Liver (tissue), 9 donors: ENCODE results near the gene SMCO1. TPM values are rescaled to one million over a fixed set of nuclear protein-coding genes. Genes with fewer than 3 reads are reported as not detected.
A peak's percentile ranks its signal among the peaks of the same experiment; 100 is the strongest.

Source experiments
- DNase-seq: peaks from one replicate; pipeline ENCODE4 v3.0.0-alpha.2; 2017; ENCODE audit warnings: low spot score
- H3K27ac ChIP-seq, 2 donors: one replicate each; pipeline ENCODE4 v1.7.0; 2013; ENCODE audit warnings: inconsistent platforms in 2 of 2, low read length in 2 of 2, control low read depth in 1 of 2, low read depth in 1 of 2, mild to moderate bottlenecking in 1 of 2
- H3K27me3 ChIP-seq, 4 donors: one replicate each; pipeline versions ENCODE4 v1.6.1 to v1.7.0; 2013; ENCODE audit warnings: low read length in 3 of 4, inconsistent platforms in 1 of 4, mild to moderate bottlenecking in 1 of 4, moderate library complexity in 1 of 4; ENCODE audit not compliant: control insufficient read depth in 4 of 4, insufficient read depth in 4 of 4
- H3K36me3 ChIP-seq, 4 donors: one replicate each; pipeline versions ENCODE4 v1.6.1 to v1.7.0; 2013; ENCODE audit warnings: low read length in 3 of 4, mild to moderate bottlenecking in 3 of 4, low read depth in 1 of 4, moderate library complexity in 1 of 4; ENCODE audit not compliant: control insufficient read depth in 4 of 4, insufficient read depth in 3 of 4
- H3K4me1 ChIP-seq, 4 donors: one replicate each; pipeline versions ENCODE4 v1.6.1 to v1.7.0; 2013; ENCODE audit warnings: low read length in 3 of 4, mild to moderate bottlenecking in 3 of 4, moderate library complexity in 1 of 4; ENCODE audit not compliant: control insufficient read depth in 4 of 4, insufficient read depth in 4 of 4
- H3K4me3 ChIP-seq, 3 donors: one replicate each; pipeline versions ENCODE4 v1.6.1 to v1.7.0; 2013; ENCODE audit warnings: low read length in 3 of 3, control low read depth in 1 of 3, low read depth in 1 of 3, mild to moderate bottlenecking in 1 of 3
- H3K9ac ChIP-seq, 2 donors: one replicate each; pipeline ENCODE4 v1.7.0; 2013; ENCODE audit warnings: low read length in 2 of 2, mild to moderate bottlenecking in 2 of 2, moderate library complexity in 2 of 2, control low read depth in 1 of 2, low read depth in 1 of 2
- H3K9me3 ChIP-seq, 4 donors: one replicate each; pipeline versions ENCODE4 v1.6.1 to v1.7.0; 2013; ENCODE audit warnings: low read length in 3 of 4; ENCODE audit not compliant: control insufficient read depth in 4 of 4
- ATF3 ChIP-seq: IDR thresholded peaks from 2 replicates; pipeline ENCODE4 v1.6.1; 2016; ENCODE audit warnings: antibody characterized with exemption
- EGR1 ChIP-seq, 2 donors: IDR thresholded peaks; 2 replicates each; pipeline ENCODE4 v1.6.1; 2016 to 2018; ENCODE audit warnings: antibody characterized with exemption in 2 of 2, low read depth in 2 of 2
- FOXA1 ChIP-seq: IDR thresholded peaks from 2 replicates; pipeline ENCODE4 v1.6.1; 2016; ENCODE audit warnings: antibody characterized with exemption
- FOXA2 ChIP-seq: IDR thresholded peaks from 2 replicates; pipeline ENCODE4 v1.6.1; 2016; ENCODE audit warnings: antibody characterized with exemption
- GABPA ChIP-seq, 2 donors: IDR thresholded peaks in 1 of 2; conservative IDR thresholded peaks in 1 of 2; 2 replicates each; pipeline ENCODE4 v1.6.1; 2016; ENCODE audit warnings: antibody characterized with exemption in 2 of 2, mild to moderate bottlenecking in 1 of 2, moderate library complexity in 1 of 2
- HNF4A ChIP-seq, 2 donors: conservative IDR thresholded peaks; 2 replicates each; pipeline ENCODE4 v1.6.1; 2016; ENCODE audit warnings: antibody characterized with exemption in 2 of 2, mild to moderate bottlenecking in 2 of 2
- HNF4G ChIP-seq: IDR thresholded peaks from 2 replicates; pipeline ENCODE4 v1.6.1; 2016; ENCODE audit warnings: antibody characterized with exemption
- JUND ChIP-seq, 2 donors: IDR thresholded peaks; 2 replicates each; pipeline ENCODE4 v1.6.1; 2016; ENCODE audit warnings: antibody characterized with exemption in 2 of 2
- NR2F2 ChIP-seq: IDR thresholded peaks from 2 replicates; pipeline ENCODE4 v1.6.1; 2016; ENCODE audit warnings: antibody characterized with exemption
- RAD21 ChIP-seq, 2 donors: IDR thresholded peaks; 2 replicates each; pipeline ENCODE4 v1.6.1; 2016; ENCODE audit warnings: antibody characterized with exemption in 2 of 2, mild to moderate bottlenecking in 2 of 2
- RXRA ChIP-seq, 2 donors: IDR thresholded peaks; 2 replicates each; pipeline ENCODE4 v1.6.1; 2017 to 2018; ENCODE audit warnings: antibody characterized with exemption in 2 of 2, mild to moderate bottlenecking in 1 of 2
- SP1 ChIP-seq: IDR thresholded peaks from 2 replicates; pipeline ENCODE4 v1.6.1; 2018; ENCODE audit warnings: antibody characterized with exemption, mild to moderate bottlenecking
- TAF1 ChIP-seq: conservative IDR thresholded peaks from 2 replicates; pipeline ENCODE4 v1.6.1; 2016; ENCODE audit warnings: antibody characterized with exemption, mild to moderate bottlenecking
- YY1 ChIP-seq: IDR thresholded peaks from 2 replicates; pipeline ENCODE4 v1.6.1; 2016; ENCODE audit warnings: antibody characterized with exemption, mild to moderate bottlenecking
- WGBS: extraction: QIAGEN DNeasy Blood & Tissue Kit; methylation state at CpG from one replicate; pipeline ENCODE4 v1.1.7; 2013; 5-methylcytosine and 5-hydroxymethylcytosine counted together
- polyA plus RNA-seq, 2 donors: library from polyadenylated mRNA; stranded (reverse) in 1 of 2; unstranded in 1 of 2; fragments of 200-250 nt in 1 of 2; fragments of >200 nt in 1 of 2; fragmentation: Nextera tagmentation in 1 of 2; extraction: Ambion mirVana in 1 of 2; gene quantifications; one replicate each; pipeline versions ENCODE4 v1.2.1 to v1.2.3, GENCODE V29; 2013 to 2015
- total RNA-seq, 2 donors: library from RNA; depleted of rRNA; stranded (reverse); fragments of >200 nt; gene quantifications; one replicate each; pipeline ENCODE4 v1.2.3, GENCODE V29; 2014
- TF ChIP-seq, protein P1 (sequence below): IDR thresholded peaks from 2 replicates; pipeline ENCODE4 v1.6.1; 2016; ENCODE audit warnings: antibody characterized with exemption
- TF ChIP-seq, protein P2 (sequence below): IDR thresholded peaks from 2 replicates; pipeline ENCODE4 v1.6.1; 2016; ENCODE audit warnings: antibody characterized with exemption
- TF ChIP-seq, protein P3 (sequence below): fragments of 150-350 bp; IDR thresholded peaks from 2 replicates; pipeline ENCODE4 v1.5.1; 2017; ENCODE audit warnings: improper control_type of control experiment, low read depth, low read length; ENCODE audit not compliant: missing input control
- TF ChIP-seq, protein P4 (sequence below): IDR thresholded peaks from 2 replicates; pipeline ENCODE4 v1.6.1; 2016; ENCODE audit warnings: antibody characterized with exemption, mild to moderate bottlenecking
- donor health status: healthy.
- donor health status: healthy.
- donor health status: healthy.
- donor health status: healthy.
- donor health status: healthy.

SMCO1 gene
- total and polyA plus RNA-seq, 4 donors: 0.05 TPM; not detected in 3

GRCh38 chr3:196489747-196490146 lies 25.4 kb downstream of the SMCO1 start:
- peaks cover 5 to 19% (median 12%) of the 10 kb centered on the region in 4 donors for H3K36me3 ChIP-seq
- 43% methylated on average over 10 of the region's 10 CpGs for WGBS
- H3K9ac ChIP-seq: no peak overlapping the region
- TF ChIP-seq RAD21 (IDR thresholded peaks at IDR 0.05): peak; percentile 36 to 52
- TF ChIP-seq, protein P1, sequence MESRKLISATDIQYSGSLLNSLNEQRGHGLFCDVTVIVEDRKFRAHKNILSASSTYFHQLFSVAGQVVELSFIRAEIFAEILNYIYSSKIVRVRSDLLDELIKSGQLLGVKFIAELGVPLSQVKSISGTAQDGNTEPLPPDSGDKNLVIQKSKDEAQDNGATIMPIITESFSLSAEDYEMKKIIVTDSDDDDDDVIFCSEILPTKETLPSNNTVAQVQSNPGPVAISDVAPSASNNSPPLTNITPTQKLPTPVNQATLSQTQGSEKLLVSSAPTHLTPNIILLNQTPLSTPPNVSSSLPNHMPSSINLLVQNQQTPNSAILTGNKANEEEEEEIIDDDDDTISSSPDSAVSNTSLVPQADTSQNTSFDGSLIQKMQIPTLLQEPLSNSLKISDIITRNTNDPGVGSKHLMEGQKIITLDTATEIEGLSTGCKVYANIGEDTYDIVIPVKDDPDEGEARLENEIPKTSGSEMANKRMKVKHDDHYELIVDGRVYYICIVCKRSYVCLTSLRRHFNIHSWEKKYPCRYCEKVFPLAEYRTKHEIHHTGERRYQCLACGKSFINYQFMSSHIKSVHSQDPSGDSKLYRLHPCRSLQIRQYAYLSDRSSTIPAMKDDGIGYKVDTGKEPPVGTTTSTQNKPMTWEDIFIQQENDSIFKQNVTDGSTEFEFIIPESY: peak; percentile 44
- peak; percentile 58 for TF ChIP-seq YY1
- peak; percentile 92 for TF ChIP-seq NR2F2
- peak; percentile 82 to 86 for TF ChIP-seq RXRA (IDR thresholded peaks at IDR 0.05)
- no peak for TF ChIP-seq FOXA2
- peak; percentile 46 for TF ChIP-seq ATF3
- peak; percentile 46 to 66 for TF ChIP-seq JUND (IDR thresholded peaks at IDR 0.05)
- TF ChIP-seq HNF4A (conservative IDR thresholded peaks at IDR 0.05): peak; percentile 99
- TF ChIP-seq, protein P2, sequence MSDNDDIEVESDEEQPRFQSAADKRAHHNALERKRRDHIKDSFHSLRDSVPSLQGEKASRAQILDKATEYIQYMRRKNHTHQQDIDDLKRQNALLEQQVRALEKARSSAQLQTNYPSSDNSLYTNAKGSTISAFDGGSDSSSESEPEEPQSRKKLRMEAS: peak; percentile 86
- TF ChIP-seq HNF4G: peak; percentile 96
- TF ChIP-seq FOXA1: no peak
- peak; percentile 85 for TF ChIP-seq SP1
- TF ChIP-seq, protein P3, sequence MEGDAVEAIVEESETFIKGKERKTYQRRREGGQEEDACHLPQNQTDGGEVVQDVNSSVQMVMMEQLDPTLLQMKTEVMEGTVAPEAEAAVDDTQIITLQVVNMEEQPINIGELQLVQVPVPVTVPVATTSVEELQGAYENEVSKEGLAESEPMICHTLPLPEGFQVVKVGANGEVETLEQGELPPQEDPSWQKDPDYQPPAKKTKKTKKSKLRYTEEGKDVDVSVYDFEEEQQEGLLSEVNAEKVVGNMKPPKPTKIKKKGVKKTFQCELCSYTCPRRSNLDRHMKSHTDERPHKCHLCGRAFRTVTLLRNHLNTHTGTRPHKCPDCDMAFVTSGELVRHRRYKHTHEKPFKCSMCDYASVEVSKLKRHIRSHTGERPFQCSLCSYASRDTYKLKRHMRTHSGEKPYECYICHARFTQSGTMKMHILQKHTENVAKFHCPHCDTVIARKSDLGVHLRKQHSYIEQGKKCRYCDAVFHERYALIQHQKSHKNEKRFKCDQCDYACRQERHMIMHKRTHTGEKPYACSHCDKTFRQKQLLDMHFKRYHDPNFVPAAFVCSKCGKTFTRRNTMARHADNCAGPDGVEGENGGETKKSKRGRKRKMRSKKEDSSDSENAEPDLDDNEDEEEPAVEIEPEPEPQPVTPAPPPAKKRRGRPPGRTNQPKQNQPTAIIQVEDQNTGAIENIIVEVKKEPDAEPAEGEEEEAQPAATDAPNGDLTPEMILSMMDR: no peak
- no peak for TF ChIP-seq EGR1 (IDR thresholded peaks at IDR 0.05; ENCODE audit: low read depth in 2 of 2)
- TF ChIP-seq TAF1: no peak
- TF ChIP-seq, protein P4, sequence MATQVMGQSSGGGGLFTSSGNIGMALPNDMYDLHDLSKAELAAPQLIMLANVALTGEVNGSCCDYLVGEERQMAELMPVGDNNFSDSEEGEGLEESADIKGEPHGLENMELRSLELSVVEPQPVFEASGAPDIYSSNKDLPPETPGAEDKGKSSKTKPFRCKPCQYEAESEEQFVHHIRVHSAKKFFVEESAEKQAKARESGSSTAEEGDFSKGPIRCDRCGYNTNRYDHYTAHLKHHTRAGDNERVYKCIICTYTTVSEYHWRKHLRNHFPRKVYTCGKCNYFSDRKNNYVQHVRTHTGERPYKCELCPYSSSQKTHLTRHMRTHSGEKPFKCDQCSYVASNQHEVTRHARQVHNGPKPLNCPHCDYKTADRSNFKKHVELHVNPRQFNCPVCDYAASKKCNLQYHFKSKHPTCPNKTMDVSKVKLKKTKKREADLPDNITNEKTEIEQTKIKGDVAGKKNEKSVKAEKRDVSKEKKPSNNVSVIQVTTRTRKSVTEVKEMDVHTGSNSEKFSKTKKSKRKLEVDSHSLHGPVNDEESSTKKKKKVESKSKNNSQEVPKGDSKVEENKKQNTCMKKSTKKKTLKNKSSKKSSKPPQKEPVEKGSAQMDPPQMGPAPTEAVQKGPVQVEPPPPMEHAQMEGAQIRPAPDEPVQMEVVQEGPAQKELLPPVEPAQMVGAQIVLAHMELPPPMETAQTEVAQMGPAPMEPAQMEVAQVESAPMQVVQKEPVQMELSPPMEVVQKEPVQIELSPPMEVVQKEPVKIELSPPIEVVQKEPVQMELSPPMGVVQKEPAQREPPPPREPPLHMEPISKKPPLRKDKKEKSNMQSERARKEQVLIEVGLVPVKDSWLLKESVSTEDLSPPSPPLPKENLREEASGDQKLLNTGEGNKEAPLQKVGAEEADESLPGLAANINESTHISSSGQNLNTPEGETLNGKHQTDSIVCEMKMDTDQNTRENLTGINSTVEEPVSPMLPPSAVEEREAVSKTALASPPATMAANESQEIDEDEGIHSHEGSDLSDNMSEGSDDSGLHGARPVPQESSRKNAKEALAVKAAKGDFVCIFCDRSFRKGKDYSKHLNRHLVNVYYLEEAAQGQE: peak; percentile 46
- no peak for TF ChIP-seq GABPA (IDR thresholded peaks at IDR 0.05 in 1 of 2, conservative IDR thresholded peaks at IDR 0.05 in 1 of 2)
- H3K4me1 ChIP-seq: peaks cover 2 to 21% (median 14%) of the 10 kb centered on the region in 4 donors
- no peak for DNase-seq
- H3K27me3 ChIP-seq: no peaks in the 10 kb centered on the region
- no peaks in the 10 kb centered on the region for H3K9me3 ChIP-seq
- no peak overlapping the region for H3K4me3 ChIP-seq
- H3K27ac ChIP-seq: no peak overlapping the region
